IPS DF 4.7 (cell line): ENCODE data around the gene ZNF143.
"Not testable (repeated sequence)": the region's sequence is repeated elsewhere in the genome, so short reads cannot be mapped to it uniquely, and the experiment has no call there.

Source experiments
- DNase-seq: peaks from one replicate; pipeline ENCODE4 v3.0.0-alpha.2; 2013; ENCODE audit warnings: low spot score; ENCODE audit errors: extremely low read depth

The ZNF143 gene

GRCh38 chr11:9535189-9535781, 74.5 kb downstream of the ZNF143 start:
- peak; percentile 58 for DNase-seq

GRCh38 chr11:9538548-9538947, 77.7 kb downstream of the ZNF143 start:
- no peak for DNase-seq

GRCh38 chr11:9549216-9549615, 88.4 kb downstream of the ZNF143 start:
- DNase-seq, result not testable (repeated sequence)

GRCh38 chr11:9550191-9550628, 89.4 kb downstream of the ZNF143 start:
- DNase-seq, result no peak

GRCh38 chr11:9561279-9561982, 100.6 kb downstream of the ZNF143 start:
- DNase-seq, result no peak

GRCh38 chr11:9562716-9563115, 101.9 kb downstream of the ZNF143 start:
- DNase-seq, result no peak

- DNase-seq, result no peak
These were observed 102.5 kb downstream of the ZNF143 start for GRCh38 chr11:9563196-9563730.

GRCh38 chr11:9565822-9566560, 105.2 kb downstream of the ZNF143 start:
- DNase-seq, result peak; percentile 91

- no peak for DNase-seq
These were observed 105.8 kb downstream of the ZNF143 start for GRCh38 chr11:9566561-9567063.

GRCh38 chr11:9567401-9567800, 106.6 kb downstream of the ZNF143 start:
- no peak for DNase-seq

- DNase-seq, result no peak
These were observed 107.5 kb downstream of the ZNF143 start for GRCh38 chr11:9568161-9568853.

- DNase-seq, result peak; percentile 62
These were observed 108.2 kb downstream of the ZNF143 start for GRCh38 chr11:9568854-9569587.

- DNase-seq, result no peak
These were observed 108.9 kb downstream of the ZNF143 start for GRCh38 chr11:9569588-9570164.

GRCh38 chr11:9570313-9571025, 109.7 kb downstream of the ZNF143 start:
- no peak for DNase-seq

- DNase-seq, result no peak
These were observed 110.4 kb downstream of the ZNF143 start for GRCh38 chr11:9571071-9571762.

GRCh38 chr11:9571763-9572115, 110.9 kb downstream of the ZNF143 start:
- no peak for DNase-seq

- DNase-seq, result peak; percentile 88
These were observed 112.4 kb downstream of the ZNF143 start, which contains the start of gene WEE1 for GRCh38 chr11:9573052-9573774. Gene WEE1 (plus strand): TSS chr11:9573670. CDS start chr11:9573934, 264 bp downstream.
